Fibroblast of pulmonary artery (primary cell): Measurements from ENCODE around the gene GRIN1.

ENCODE experiments used
- DNase-seq: peaks from one replicate; pipeline ENCODE4 v3.0.0-alpha.2; 2010; ENCODE audit warnings: low read depth
- H3K4me3 ChIP-seq: replicated peaks from 2 replicates; pipeline ENCODE4 v1.5.1; 2011; ENCODE audit warnings: low read depth, mild to moderate bottlenecking, control low read depth, low read length, moderate library complexity
- CTCF ChIP-seq: IDR thresholded peaks from 2 replicates; pipeline ENCODE4 v1.5.1; 2011; ENCODE audit warnings: mild to moderate bottlenecking, control low read depth, low read length, inconsistent platforms; ENCODE audit errors: missing control alignments

GRIN1 gene

GRCh38 chr9:137161558-137162486 lies 22.9 kb downstream of the GRIN1 start:
- H3K4me3 ChIP-seq = no peak overlapping the region
- DNase-seq = no peak
- TF ChIP-seq CTCF = no peak

GRCh38 chr9:137162505-137163364 lies 23.8 kb downstream of the GRIN1 start:
- no peak for DNase-seq
- TF ChIP-seq CTCF = no peak
- no peak overlapping the region for H3K4me3 ChIP-seq

- no peak overlapping the region for H3K4me3 ChIP-seq
- no peak for TF ChIP-seq CTCF
These were observed 24.4 kb downstream of the GRIN1 start for GRCh38 chr9:137163365-137163715.

GRCh38 chr9:137163805-137164204 lies 24.9 kb downstream of the GRIN1 start:
- no peak for DNase-seq

More at GRCh38 chr9:137163365-137163715, 24.4 kb downstream of the GRIN1 start:
- DNase-seq = no peak

GRCh38 chr9:137164370-137165249 lies 25.7 kb downstream of the GRIN1 start:
- no peak for TF ChIP-seq CTCF
- DNase-seq = no peak

More at GRCh38 chr9:137163805-137164204, 24.9 kb downstream of the GRIN1 start:
- TF ChIP-seq CTCF = no peak
- no peak overlapping the region for H3K4me3 ChIP-seq

GRCh38 chr9:137165250-137165836 lies 26.4 kb downstream of the GRIN1 start:
- DNase-seq = no peak
- TF ChIP-seq CTCF = no peak
- H3K4me3 ChIP-seq = no peak overlapping the region

More at GRCh38 chr9:137164370-137165249, 25.7 kb downstream of the GRIN1 start:
- H3K4me3 ChIP-seq = no peak overlapping the region
